GM12875 (cell line): ENCODE results near the gene AMTN.
"Not testable (repeated sequence)": the region's sequence is repeated elsewhere in the genome, so short reads cannot be mapped to it uniquely, and the experiment has no call there.

ENCODE experiments used
- H3K4me3 ChIP-seq: one replicate; pipeline ENCODE4 v1.5.1; 2011; ENCODE audit warnings: low read depth, low read length, control low read depth
- CTCF ChIP-seq: IDR thresholded peaks from 2 replicates; pipeline ENCODE4 v1.5.1; 2011; ENCODE audit warnings: low read depth, mild to moderate bottlenecking, control low read depth, inconsistent platforms, low read length, moderate library complexity, borderline replicate concordance; ENCODE audit not compliant: insufficient read depth

The AMTN gene

GRCh38 chr4:70533211-70533610, 14.8 kb downstream of the AMTN start:
- no peak for TF ChIP-seq CTCF
- no peak overlapping the region for H3K4me3 ChIP-seq

- H3K4me3 ChIP-seq, result no peak overlapping the region
These were observed 15.4 kb downstream of the AMTN start for GRCh38 chr4:70533791-70534190.

GRCh38 chr4:70534886-70535285, 16.5 kb downstream of the AMTN start:
- H3K4me3 ChIP-seq, result not testable (repeated sequence)

More at GRCh38 chr4:70533791-70534190, 15.4 kb downstream of the AMTN start:
- no peak for TF ChIP-seq CTCF

- H3K4me3 ChIP-seq, result no peak overlapping the region
- no peak for TF ChIP-seq CTCF
These were observed 20.5 kb downstream of the AMTN start for GRCh38 chr4:70538869-70539268.

GRCh38 chr4:70544279-70544868, 26.0 kb downstream of the AMTN start:
- TF ChIP-seq CTCF, result peak; percentile 45; the same call in 1 of the 2 replicates

GRCh38 chr4:70556856-70557255, 38.5 kb downstream of the AMTN start:
- no peak for TF ChIP-seq CTCF

More at GRCh38 chr4:70544279-70544868, 26.0 kb downstream of the AMTN start:
- no peak overlapping the region for H3K4me3 ChIP-seq

GRCh38 chr4:70559211-70559830, 41.0 kb downstream of the AMTN start:
- peak; percentile 65 for TF ChIP-seq CTCF
- no peak overlapping the region for H3K4me3 ChIP-seq

More at GRCh38 chr4:70556856-70557255, 38.5 kb downstream of the AMTN start:
- H3K4me3 ChIP-seq, result no peak overlapping the region
